CD4-positive, alpha-beta T cell treated with Interleukin-6 at 100 ng/mL for 8 hours (primary cell): Measurements from ENCODE around the gene DHRS12.

Experiments used
- DNase-seq: peaks from one replicate; pipeline ENCODE4 v3.0.0-alpha.2; 2020; ENCODE audit warnings: mixed read lengths, low spot score

Gene DHRS12

GRCh38 chr13:51760592-51760991 is 43.4 kb downstream of the DHRS12 start:
- no peak for DNase-seq

- no peak for DNase-seq
These were observed 44.7 kb downstream of the DHRS12 start for GRCh38 chr13:51759240-51759639.

- DNase-seq, result no peak
These were observed 45.3 kb downstream of the DHRS12 start for GRCh38 chr13:51758691-51759090.

DNA sequence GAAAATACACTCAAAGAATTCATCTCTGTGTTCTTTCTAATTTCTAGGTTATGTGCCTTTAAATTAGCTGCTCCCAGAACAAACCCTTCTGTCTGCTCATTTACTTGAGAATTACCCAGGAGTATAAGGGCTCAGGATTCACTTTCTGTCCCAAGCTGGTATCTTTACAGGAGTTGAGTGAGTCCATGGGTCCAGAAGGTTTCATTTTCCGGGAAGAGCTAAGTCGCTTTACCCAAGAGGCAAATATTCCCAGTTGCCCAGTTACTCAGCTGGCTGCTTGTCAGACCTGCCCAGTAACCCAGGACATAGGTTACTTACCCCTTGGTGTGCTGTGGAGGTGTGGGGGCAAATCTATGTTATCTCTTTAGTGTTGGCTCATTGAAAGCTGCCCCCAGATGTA is 47.3 kb downstream of the DHRS12 start:
- DNase-seq, result no peak

- no peak for DNase-seq
These were observed 56.2 kb downstream of the DHRS12 start for GRCh38 chr13:51747438-51748434.

DNA sequence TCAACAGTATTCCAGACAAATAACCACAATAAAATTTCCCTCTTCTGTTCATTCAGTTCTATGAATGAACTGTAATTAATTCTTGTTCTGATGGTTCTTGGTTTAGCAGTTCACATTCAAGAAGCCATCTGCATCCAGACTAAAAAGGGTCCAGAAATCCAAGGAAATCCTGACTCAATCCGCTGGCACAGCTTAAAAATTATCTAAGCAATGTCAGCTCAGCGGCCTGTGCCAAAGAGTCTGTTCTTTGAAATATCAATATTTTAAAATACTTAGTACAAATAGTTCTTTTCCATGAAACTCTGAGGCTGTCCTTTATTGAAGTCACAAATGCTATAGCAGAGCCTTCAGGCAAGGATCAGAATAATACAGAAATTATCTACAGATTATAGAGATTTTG is 57.2 kb downstream of the DHRS12 start:
- no peak for DNase-seq

DNA sequence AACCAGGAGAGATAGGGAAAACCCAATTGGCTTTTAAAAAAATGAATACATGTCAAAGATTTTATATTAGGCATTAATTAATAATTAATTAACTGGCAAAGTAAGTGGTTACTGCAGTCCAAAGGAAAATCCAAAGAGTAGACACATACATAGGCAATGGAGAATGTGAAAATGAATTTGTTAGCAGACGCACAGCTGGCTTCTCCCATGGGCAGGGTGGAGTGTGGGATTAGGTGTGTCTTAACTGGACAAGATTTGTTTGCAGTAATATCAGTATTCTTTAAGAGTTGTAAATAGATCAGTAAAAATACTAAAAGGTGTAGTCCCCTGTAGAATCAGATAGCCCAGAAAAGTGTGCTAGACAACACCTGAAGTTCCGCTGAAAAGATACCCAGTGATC is 58.7 kb downstream of the DHRS12 start:
- no peak for DNase-seq

DNA sequence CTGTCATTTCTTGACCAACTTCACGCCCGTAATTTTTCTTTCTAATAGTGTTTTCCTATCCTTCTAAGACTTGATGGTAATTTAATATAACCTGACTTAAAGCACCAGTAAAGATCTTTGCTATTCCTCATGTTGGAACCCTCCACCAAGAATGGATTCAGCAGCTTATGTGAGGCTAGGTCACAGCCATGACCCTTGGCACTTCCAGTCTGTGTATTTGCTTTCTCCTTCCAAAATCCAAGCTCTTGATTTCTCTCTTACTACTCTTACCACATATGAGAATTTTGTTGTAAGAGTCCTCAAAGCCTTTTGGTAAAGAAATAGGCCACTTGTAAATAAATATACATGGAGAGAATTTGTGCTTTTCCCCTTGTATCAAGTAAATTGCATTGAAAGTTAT is 61.4 kb downstream of the DHRS12 start:
- DNase-seq, result no peak

- DNase-seq, result no peak
These were observed 61.9 kb downstream of the DHRS12 start for GRCh38 chr13:51742031-51742430.

DNA sequence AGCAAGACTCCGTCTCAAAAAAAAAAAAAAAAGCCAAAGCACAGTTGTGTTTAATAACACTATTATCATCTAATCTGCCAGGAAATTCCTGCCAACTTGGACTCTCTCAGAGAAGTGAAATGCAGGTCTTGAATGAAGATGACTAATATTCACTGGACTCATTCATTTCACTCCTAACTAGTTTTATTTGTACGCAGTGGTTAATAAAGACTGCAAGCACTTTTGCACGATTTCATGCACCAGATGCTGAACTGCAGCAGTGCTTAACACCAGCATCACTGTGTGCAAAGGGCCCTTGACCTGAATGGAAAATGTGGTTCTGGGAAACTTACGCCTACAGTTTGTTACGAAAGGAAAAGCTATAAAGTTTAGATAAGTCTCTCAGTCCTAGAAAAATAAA is 63.3 kb downstream of the DHRS12 start:
- DNase-seq, result no peak

DNA sequence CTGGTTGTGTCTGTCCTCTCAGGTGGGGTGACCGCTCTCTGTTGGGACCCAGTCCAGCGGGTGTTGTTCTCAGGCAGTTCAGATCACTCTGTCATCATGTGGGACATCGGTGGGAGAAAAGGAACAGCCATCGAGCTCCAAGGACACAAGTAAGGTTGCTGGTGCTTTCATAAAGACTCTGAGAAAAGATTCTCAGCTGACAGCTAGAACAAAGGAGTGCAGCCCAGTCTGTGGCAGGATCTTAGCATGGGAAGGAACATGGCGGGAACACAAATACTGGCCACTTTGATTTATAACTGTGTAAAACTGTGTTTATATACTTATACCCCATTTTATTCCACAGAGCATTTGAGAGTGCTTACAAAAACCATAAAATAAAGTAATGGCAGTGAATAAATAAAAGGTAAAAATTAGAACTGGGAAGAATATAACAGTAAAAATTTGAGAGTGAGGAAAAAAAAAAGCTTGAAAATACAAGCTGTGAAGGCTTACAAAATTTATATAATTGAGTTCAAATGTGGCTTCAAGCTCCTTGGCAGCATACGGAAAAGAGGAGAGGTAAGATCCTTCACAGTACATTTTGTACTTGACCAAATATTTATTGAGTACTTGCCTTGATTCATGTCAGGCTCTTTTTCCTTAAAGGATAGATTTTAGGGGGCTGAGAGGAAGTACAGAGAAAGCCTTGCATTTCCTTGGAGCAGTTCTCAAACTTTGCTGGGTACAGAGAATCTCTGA is 64.8 kb downstream of the DHRS12 start:
- DNase-seq, result no peak

GRCh38 chr13:51738226-51738905 is 65.6 kb downstream of the DHRS12 start:
- no peak for DNase-seq

DNA sequence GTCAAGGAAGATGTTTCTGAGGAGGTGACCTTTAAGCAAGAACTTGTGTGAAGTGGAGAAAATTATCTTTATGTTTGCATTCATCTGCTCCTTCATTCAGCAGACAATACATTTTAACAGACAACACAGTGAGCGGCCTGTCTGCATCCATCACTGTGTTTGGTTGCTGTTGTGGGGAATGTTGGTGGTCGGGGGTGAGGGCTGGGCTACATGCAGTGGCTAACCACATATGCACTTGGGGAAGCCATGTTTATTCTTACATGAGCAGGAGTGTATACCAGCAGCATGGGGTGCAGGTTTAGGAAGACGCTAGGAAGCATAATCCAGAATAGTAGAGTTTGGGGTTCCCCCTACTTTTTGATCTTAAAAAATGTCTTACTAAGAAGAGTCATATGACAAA is 66.4 kb downstream of the DHRS12 start:
- DNase-seq, result no peak

GRCh38 chr13:51734786-51735185 is 69.2 kb downstream of the DHRS12 start:
- no peak for DNase-seq

- no peak for DNase-seq
These were observed 70.3 kb downstream of the DHRS12 start for GRCh38 chr13:51733374-51734298.

GRCh38 chr13:51731759-51732158 is 72.2 kb downstream of the DHRS12 start:
- DNase-seq, result no peak

DNA sequence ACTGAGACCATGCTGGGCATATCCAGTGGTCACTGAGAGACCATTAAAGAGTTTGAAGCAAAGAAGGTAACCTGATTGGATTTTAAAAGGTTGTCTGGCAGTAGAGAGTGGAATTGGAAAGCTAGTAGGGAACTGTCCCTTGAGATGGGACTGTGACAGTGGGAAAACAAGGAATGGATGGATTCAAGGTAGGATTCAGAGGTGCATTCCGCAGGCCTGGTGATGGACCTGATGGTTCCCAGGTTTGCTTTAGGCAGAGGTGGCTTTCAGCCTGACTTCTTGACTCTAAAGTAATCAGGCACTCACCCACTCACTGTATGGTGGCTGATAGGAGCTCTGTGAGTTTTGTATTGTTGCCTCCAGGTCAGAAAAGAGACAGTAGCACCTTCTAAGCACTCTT is 73.0 kb downstream of the DHRS12 start:
- DNase-seq, result no peak

DNA sequence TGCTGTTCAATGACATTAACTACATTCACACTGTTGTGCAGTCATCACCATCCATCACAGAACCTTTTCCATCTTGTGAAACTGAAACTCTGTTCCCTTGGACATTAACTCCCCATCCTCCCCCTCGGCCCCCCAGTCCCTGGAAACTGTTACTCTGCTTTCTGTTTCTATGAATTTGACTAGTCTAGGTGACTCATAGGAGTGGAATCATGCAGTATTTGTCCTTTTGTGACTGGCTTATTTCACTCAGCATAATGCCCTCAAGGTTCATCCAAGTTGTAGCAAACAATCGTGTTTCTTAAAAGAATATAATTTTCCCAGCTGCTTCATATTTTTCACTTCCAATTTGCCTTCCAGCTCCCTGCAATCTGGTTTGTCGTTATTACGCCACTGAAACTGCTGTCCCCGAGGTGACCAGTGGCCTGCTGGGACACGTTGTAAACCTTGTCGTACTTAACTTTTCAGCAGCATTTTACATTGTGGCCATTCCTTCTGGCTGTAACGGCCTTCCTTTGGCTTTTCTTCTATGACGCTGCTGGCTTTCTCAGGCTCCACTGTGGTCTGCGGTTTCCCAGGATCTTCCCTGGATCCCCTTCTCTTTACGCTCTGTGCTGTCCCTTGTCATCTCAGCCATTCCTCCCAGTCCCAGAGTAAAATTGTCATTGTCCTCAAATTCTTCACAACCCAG is 74.0 kb downstream of the DHRS12 start:
- no peak for DNase-seq

GRCh38 chr13:51728972-51729371 is 75.0 kb downstream of the DHRS12 start:
- no peak for DNase-seq

DNA sequence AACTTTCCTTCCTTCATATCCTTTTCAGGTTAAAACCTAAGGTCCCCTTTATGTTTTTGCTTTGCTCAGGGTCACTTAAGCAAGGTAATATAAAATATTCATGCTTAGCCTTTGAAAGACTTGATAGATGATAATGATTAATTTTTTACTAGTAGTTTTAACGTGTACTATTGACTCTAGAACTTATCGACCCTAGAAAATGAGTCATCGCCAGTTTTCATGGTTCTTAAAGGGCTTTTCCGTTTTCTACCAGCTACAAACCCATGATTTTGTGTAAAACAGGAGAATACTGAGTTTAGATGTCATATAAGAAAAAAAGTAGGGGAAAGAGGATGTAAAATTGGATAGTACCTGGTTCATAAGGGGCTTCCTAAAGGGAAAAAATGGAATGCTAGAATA is 75.7 kb downstream of the DHRS12 start:
- no peak for DNase-seq
